ENCODE measurements around the gene ATP6AP1. TPM values are rescaled to one million over a fixed set of nuclear protein-coding genes. Genes with fewer than 3 reads are reported as not detected.

The ATP6AP1 gene
- 37.5 and 48.8 TPM in 2 replicates for total RNA-seq (2014; rRNA removed; shearing (Covaris generic))

DNA sequence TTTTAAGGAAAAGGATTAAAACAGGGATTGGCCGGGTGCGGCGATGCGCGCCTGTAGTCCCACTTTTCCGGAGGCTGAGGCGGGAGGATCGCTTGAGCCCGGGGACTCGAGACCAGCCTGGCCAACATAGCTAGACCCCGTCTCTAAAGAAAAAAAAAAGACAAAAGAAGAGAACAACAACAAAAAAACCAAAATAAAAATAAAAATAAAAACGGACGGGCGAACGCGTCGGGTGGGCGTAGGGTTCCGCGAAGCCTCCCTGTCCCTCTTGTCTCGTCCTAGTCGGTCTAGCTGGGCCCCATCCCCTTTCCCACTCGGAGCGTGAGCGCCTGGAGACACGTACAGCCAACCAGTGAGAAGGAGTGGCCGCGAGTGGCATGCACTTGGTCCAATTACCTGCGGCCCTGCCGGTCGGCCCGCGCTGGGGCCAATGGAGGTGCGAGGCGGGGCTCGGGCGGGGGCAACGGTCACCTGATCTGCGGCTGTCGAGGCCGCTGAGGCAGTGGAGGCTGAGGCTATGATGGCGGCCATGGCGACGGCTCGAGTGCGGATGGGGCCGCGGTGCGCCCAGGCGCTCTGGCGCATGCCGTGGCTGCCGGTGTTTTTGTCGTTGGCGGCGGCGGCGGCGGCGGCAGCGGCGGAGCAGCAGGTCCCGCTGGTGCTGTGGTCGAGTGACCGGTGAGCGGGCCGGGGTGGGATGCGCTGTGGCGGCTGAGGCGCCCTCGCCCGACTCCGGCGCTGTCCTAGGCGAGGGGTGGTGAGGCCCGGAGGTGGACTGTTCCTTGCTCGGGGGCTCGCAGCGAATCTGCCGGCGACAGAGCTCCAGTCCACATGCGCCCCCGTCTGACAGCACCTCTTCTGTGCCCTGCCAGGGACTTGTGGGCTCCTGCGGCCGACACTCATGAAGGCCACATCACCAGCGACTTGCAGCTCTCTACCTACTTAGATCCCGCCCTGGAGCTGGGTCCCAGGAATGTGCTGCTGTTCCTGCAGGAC lies at the start of gene ATP6AP1:
ATP6AP1 (plus strand) TSS at position 502 of the 996 bp plus-strand sequence; CDS start at position 518, 16 bp downstream.

DNA sequence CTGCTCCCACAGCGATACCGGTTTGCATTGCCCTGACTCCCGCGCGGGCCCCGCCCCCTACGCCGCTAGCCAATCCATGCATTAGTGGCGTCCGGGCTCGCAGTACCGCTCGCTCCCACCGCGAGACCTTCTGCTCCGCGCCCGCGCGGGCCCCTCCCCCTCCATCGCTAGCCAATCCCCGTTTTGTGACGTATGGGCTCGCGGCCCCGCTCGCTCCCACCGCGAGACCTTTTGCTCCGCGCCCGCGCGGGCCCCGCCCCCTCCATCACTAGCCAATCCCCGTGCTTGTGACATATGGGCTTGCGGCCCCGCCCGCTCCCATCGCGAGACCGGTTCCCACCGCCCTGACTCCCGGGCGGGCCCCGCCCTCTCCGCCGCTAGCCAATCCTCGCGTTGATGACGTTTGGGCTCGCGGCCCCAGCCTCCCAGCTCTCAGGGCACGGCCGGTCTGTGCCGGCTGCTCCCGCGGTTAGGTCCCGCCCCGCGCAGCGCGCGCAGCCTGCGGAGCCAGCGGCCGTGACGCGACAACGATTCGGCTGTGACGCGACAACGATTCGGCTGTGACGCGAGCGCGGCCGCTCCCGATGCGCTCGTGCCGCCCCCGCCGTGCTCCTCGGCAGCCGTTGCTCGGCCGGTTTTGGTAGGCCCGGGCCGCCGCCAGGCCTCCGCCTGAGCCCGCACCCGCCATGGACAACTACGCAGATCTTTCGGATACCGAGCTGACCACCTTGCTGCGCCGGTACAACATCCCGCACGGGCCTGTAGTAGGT lies 49.5 kb upstream of the ATP6AP1 start, which contains the start of gene EMD:
EMD (plus strand) TSS at position 497 of the 770 bp plus-strand sequence; CDS start at position 687, 190 bp downstream.

DNA sequence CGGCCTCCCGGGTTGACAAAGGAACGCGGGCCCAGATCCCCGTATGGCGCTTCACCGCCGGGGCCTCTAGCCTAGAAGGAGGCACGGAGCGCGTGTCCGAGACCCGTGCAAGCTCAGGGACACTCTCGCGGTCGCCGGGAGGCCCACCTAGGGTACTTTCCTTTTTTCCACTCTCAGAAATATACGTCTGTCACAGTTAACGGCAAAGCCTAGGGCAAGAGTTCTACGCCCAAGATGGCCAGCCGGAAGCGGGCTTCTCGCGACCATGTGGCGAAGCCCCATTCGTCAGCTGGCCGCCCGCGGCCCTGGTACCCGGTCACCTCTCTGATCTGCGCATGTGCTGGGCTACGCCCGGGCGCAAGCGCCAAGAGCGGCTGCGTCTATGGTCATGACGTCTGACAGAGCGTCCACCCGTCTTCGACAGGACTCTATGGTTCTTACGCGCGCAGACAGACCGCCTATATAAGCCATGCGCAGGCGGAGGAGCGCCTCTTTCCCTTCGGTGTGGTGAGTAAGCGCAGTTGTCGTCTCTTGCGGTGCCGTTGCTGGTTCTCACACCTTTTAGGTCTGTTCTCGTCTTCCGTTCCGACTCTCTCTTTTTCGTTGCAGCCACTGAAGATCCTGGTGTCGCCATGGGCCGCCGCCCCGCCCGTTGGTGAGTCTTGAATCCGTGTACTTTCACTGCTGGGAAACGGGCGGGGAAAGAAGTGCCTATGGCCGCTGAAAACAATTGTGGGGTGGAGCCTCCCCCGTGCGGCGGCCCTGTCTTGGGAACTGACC lies 30.4 kb upstream of the ATP6AP1 start, which contains the start of gene RPL10:
RPL10 (plus strand) TSS at position 490 of the 780 bp plus-strand sequence; CDS start at position 633, 143 bp downstream.

DNA sequence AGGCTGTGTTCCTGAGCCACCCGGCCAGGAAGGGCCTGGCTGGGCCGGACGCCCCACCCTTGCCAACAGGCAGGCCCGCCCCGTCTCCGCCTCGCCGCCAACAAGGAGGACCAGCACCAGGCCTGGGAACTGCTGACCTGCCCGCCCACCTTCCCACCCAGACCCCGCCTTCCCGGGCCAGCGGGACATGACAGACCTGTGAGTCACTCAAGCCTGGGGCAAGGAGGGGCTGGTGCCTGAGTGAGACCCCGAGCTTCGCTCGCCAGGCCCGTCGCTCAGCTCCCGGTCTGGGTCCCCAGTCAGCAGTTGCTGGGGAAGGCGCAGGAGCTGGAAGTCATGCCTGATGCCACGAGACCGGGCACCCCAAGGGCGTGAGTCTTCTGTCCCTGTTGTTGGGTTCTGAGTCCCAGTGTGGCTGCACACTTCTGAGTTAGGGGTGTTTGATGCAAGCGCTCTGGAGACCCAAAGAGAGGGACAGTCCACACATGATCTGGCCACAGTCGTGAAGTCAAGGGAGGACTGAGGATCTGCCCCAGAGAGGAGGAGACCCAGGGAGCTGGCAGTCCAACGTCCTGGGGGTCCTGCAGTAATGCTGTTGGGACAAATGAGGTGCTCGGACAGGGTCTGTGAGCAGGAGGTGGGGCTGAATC lies 19.1 kb upstream of the ATP6AP1 start, which contains the start of gene DNASE1L1:
DNASE1L1 (minus strand) TSS at position 33 of the 650 bp plus-strand sequence. CDS start 3,686 bp downstream, outside the sequence.

DNA sequence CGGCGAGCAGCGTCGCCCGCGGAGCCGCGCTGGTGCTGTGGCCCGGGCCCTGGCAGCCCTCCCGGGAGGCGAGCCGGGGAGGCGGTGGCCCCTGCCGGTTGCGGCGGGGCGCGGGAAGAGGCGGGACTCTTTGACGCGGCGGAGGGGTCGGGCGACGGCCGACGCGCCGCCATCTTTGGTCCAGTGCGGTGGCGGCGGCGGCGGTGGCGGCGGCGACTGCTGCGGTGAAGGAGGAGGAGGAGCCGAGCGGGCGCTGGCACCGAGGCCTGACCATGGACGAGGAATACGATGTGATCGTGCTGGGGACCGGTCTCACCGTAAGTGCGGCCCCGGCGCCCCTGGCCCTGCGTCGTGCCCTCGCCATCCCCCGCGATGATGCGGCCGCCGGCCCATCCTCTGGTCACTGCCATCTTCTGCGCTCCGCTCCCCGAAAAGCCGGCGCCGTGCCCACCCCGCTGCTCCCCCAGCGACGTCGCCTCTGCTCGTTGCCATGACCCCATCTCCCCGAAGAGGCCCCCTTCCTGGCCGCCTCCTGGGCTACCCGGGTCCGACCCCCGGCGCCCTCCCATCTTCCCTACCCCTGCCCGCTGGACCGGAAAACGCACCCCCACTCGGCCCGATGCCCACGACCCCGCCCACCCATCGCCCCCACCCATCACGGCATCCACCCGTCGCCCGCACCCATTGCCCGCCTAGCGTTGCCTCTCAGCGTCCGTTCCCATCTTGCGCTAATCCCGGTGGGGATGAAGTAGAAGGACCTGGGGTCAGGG lies 8.7 kb downstream of the ATP6AP1 start, which contains the start of gene GDI1:
GDI1 (plus strand) TSS at position 172 of the 770 bp plus-strand sequence; CDS start at position 273, 101 bp downstream.

DNA sequence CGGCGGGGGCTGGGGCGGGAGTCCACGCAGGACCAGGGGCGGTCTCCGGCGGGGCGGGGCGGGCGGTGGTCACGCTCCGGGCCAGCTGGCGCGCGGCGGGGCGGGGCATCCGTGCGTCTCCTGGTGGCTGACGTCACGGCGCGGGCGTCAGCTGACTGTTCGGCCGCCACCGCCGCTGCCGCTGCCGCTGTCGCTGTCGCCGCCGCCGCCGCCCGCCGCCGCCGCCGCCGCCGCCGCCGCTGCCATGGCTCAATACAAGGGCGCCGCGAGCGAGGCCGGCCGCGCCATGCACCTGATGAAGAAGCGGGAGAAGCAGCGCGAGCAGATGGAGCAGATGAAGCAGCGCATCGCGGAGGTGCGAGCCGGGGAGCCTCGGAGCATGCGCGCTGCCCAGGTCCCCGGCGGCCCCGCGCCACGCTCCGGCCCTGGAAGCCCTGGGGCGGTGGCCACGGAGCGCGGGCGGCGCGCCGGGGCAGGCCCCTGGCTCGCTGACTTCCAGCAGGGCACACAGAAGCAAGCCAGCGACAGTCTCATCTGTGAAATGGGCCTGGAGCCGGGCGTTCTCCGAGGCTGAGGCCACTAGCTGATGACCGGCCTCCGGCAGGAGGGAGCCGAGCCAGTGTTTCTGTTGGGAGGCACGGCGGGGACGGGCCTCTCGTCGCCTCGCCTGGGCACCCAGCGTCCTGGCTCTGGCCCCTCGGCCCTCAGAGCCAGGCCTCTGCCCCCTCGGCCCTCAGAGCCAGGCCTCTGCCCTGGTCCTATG lies 15.7 kb downstream of the ATP6AP1 start, which contains the start of gene FAM50A:
FAM50A (plus strand) TSS at position 150 of the 763 bp plus-strand sequence; CDS start at position 245, 95 bp downstream.

DNA sequence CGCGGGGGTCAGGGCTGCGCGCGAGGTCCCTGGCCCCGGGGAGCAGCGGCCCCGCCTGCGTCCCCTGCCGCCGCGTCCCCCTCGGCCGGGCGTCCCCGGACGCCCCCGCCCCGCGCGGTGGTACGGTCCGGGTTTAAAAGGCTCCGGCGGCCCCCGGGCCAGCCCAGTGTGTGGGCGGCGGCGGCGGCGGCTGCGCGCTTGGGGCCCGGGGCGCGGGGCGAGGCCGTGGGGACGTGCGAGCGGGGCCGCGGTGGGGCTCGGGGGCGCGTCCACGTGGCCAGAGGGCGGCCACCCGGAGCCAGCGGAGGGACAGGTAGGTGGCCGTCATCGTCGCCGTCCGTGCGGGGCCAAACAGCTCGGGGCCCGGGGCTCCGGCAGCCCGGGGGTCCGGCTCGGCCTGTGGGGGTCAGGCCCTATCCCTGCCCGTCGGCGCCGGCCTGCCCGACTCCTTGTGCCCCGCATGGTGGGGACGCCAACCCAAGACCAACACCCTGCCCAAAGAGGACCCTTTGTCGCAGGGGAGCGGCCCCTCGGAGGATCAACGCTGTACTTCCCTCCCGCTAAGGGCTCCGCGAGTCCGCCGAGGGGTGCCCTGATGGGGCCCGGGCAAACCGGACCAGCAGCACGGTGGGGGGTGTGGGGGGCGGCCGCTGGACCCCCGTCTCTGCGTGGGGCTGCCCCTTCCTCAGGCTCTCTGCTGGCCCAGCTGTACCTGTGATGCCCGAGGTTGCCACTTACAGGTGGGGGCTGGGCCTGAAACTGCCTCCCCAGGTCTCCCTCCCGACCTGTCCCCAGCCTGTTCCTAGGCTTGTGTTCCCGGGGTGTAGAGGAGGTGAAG lies 29.9 kb downstream of the ATP6AP1 start, which contains the start of gene PLXNA3:
PLXNA3 (plus strand) TSS at position 166 of the 838 bp plus-strand sequence. CDS start 1,903 bp downstream, outside the sequence.

DNA sequence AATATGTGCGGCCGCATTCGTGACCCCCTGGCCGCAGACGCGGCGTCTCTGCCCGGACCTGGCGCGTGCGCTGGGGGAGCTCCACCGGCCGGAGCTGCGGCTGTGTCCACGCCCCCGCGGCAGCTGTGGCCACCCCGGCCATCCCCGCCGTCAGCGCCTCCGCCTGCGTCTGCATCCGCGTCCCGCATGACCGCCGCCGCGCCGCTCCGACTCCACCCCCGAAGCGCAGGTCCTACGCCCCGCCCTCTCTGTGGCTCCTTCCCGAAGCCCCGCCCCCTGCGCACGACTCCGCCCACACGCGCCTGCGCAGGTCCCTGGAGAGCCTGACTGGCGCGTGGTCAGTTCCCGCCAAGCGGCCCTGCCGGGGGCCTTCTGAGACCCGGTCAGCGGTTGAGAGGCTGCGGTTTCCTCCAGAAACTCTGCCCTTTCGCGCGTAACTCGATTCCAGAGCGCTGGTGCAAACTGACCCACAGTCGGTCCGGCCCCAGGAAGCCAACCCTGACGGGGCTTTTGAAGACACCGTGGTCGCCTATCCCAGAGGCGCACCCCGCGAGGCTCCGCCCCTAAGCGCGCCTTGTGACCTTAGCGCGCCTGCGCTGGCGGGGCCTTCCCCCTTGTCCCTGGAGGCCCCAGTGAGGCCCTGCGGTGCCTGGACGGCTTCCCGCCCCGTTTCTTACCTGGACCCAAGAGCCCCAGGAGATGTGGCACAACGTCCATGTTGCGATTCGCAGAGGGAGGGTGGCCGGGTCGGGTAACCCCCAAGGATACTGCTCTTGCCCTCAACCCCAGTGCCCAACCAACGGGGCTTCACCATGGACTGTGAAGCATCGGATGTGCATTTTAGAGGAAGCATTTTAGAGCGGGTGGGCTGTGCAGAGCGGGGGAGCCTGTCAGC lies 50.5 kb downstream of the ATP6AP1 start, which contains the start of gene LAGE3:
LAGE3 (minus strand) TSS at position 554 of the 895 bp plus-strand sequence; CDS start at position 188, 366 bp downstream.

Small RNA genes within 50 kb of the gene (small RNA-seq; reads per million reads assigned to genes)
- gene MIR6858, result not detected
- not detected for gene SNORA70

Other genes starting within 250 kb of the ATP6AP1 start
- not detected in 2 replicates for gene OPN1MW, start 246.1 kb upstream of the ATP6AP1 start, total RNA-seq (2014; rRNA removed; shearing (Covaris generic))
- not detected in 2 replicates for gene OPN1MW2, start 208.9 kb upstream of the ATP6AP1 start, total RNA-seq (2014; rRNA removed; shearing (Covaris generic))
- gene OPN1MW3, start 171.1 kb upstream of the ATP6AP1 start, total RNA-seq (2014; rRNA removed; shearing (Covaris generic)), result not detected in 2 replicates
- 0.08 TPM in 1 of 2 replicates, not detected in the other for gene TEX28, start 133.6 kb upstream of the ATP6AP1 start, total RNA-seq (2014; rRNA removed; shearing (Covaris generic))
- gene TKTL1, start 132.9 kb upstream of the ATP6AP1 start, total RNA-seq (2014; rRNA removed; shearing (Covaris generic)), result not detected in 2 replicates
- gene FLNA, start 54.0 kb upstream of the ATP6AP1 start, total RNA-seq (2014; rRNA removed; shearing (Covaris generic)), result 1,311 and 1,391 TPM in 2 replicates
- gene EMD, start 49.4 kb upstream of the ATP6AP1 start, total RNA-seq (2014; rRNA removed; shearing (Covaris generic)), result 22.3 and 36.3 TPM in 2 replicates
- gene RPL10, start 30.3 kb upstream of the ATP6AP1 start, total RNA-seq (2014; rRNA removed; shearing (Covaris generic)), result 3,309 and 3,903 TPM in 2 replicates
- gene DNASE1L1, start 19.4 kb upstream of the ATP6AP1 start, total RNA-seq (2014; rRNA removed; shearing (Covaris generic)), result 28.8 and 32.3 TPM in 2 replicates
- 27.1 and 34.7 TPM in 2 replicates for gene TAFAZZIN, start 17.1 kb upstream of the ATP6AP1 start, total RNA-seq (2014; rRNA removed; shearing (Covaris generic))
- 111 and 121 TPM in 2 replicates for gene GDI1, start 8.5 kb downstream of the ATP6AP1 start, total RNA-seq (2014; rRNA removed; shearing (Covaris generic))
- 68.2 and 70.8 TPM in 2 replicates for gene FAM50A, start 15.5 kb downstream of the ATP6AP1 start, total RNA-seq (2014; rRNA removed; shearing (Covaris generic))
- 6.0 and 9.8 TPM in 2 replicates for gene PLXNA3, start 29.6 kb downstream of the ATP6AP1 start, total RNA-seq (2014; rRNA removed; shearing (Covaris generic))
- gene LAGE3, start 50.6 kb downstream of the ATP6AP1 start, total RNA-seq (2014; rRNA removed; shearing (Covaris generic)), result 35.6 and 38.9 TPM in 2 replicates
- 55.6 and 59.8 TPM in 2 replicates for gene UBL4A, start 57.9 kb downstream of the ATP6AP1 start, total RNA-seq (2014; rRNA removed; shearing (Covaris generic))
- gene SLC10A3, start 62.0 kb downstream of the ATP6AP1 start, total RNA-seq (2014; rRNA removed; shearing (Covaris generic)), result 23.3 and 28.2 TPM in 2 replicates
- 43.0 and 45.9 TPM in 2 replicates for gene FAM3A, start 87.6 kb downstream of the ATP6AP1 start, total RNA-seq (2014; rRNA removed; shearing (Covaris generic))
- gene G6PD, start 118.2 kb downstream of the ATP6AP1 start, total RNA-seq (2014; rRNA removed; shearing (Covaris generic)), result 66.1 and 71.8 TPM in 2 replicates
- 19.2 and 20.7 TPM in 2 replicates for gene IKBKG, start 118.9 kb downstream of the ATP6AP1 start, total RNA-seq (2014; rRNA removed; shearing (Covaris generic))
- 581 and 722 TPM in 2 replicates for gene CTAG1A, start 156.5 kb downstream of the ATP6AP1 start, total RNA-seq (2014; rRNA removed; shearing (Covaris generic))
- gene CTAG1B, start 190.6 kb downstream of the ATP6AP1 start, total RNA-seq (2014; rRNA removed; shearing (Covaris generic)), result 22.1 and 66.2 TPM in 2 replicates
- 2.5 TPM in 2 replicates for gene CTAG2, start 224.9 kb downstream of the ATP6AP1 start, total RNA-seq (2014; rRNA removed; shearing (Covaris generic))

Data from A375 (cell line).